ENCODE measurements around the gene SUSD1.
"Not testable (repeated sequence)": the region's sequence is repeated elsewhere in the genome, so short reads cannot be mapped to it uniquely, and the experiment has no call there.

SUSD1 gene

DNA sequence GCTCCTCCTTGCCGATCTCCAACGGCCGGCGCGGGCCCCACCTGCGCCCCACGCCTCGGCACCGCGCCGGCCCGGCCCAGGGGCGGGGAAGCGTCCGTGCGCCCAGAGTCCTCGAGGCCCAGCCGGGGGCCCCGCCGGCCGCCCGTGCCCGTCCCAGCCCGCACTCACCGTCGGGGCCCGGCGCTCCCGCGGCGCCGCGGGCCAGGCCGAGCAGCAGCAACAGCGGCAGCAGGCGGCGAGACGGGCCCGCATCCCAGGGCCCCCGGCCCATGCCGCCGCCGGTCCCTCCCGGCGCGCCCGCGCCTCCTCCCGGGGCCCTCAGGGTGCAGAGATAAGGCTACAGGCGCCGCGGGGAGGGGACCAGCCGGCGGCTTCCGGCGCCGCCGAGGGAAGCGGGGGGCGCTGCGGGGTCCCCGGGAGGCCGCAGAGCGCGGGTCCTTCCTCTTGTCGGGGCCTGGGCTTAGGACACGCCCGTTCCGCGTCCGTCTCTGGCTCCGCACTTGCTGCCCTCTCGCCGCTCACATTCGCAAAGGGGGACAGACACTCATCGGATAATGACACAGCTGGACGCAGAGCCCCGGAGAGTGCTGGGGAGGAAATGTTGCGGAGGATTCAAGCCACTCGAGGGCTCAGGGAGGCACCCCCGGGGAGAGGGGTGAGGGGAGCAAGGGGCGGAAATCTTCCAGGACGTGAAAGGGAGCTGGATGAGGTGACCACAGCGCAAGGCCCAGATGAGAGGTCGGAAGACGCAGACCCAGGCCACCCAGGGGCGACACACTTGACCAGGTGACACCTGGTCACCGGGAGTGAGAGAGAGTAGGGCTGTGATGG lies at the start of gene SUSD1:
SUSD1 (minus strand) TSS at position 333 of the 831 bp plus-strand sequence; CDS start at position 271, 62 bp downstream.
- Mint-ChIP-seq H3K9me3 (no peaks in the 10 kb centered on the region), H3K4me3 (peak within 1 kb of the TSS; percentile 81)

DNA sequence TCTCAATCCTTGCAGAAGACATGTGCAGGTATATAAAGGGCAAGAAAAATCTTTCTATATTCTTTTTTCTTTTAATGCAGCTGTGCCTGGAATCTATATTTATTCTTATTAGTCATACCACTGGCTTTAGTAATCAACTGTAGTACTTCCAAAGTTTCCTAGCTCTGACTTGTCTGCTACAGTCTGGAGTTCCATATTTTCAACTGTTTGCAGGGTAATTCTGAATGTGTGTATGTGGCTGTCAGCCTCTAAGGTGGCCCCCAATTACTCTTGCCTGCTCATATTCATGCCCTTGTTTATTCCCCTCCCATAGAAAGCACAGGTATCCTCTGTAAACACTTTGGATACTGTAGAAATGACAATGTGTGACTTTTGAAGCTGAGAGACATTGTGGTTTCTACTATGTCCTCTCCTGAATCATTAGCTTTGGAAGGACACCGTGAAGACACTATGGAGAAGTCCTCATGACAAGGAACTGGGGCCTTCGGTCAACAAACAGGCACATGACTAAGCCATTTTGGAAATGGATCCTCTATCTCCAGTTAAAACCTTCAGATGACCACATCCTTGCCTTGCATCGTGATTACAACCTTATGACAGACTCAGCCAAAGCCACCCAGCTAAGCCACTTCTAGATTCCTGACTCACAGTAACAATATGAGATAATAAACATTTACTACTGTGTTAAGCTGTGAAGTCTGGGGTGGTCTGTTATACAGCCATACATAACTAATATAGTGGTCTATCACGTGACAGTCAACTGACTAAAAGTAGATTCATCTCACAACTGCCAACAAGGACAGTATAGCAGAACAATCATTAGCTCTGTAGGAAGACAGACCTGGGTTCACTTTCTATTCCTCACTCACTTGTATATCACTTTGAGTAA lies 49.5 kb upstream of the SUSD1 start:
- Mint-ChIP-seq H3K36me3 (peaks cover 64% of the 10 kb centered on the region), H3K27ac (peak overlapping the region; percentile 51), H3K4me1 (peaks cover 6% of the 10 kb centered on the region), H3K4me3 (no peak overlapping the region), H3K9me3 (no peaks in the 10 kb centered on the region), H3K27me3 (no peaks in the 10 kb centered on the region)
- ATAC-seq: no peak

More for the DNA sequence above, at the start of gene SUSD1:
- Mint-ChIP-seq H3K36me3 (no peaks in the 10 kb centered on the region), H3K4me1 (peaks cover 25% of the 10 kb centered on the region), H3K27me3 (no peaks in the 10 kb centered on the region), H3K27ac (peak within 1 kb of the TSS; percentile 83)
- peak; percentile 79 for ATAC-seq

DNA sequence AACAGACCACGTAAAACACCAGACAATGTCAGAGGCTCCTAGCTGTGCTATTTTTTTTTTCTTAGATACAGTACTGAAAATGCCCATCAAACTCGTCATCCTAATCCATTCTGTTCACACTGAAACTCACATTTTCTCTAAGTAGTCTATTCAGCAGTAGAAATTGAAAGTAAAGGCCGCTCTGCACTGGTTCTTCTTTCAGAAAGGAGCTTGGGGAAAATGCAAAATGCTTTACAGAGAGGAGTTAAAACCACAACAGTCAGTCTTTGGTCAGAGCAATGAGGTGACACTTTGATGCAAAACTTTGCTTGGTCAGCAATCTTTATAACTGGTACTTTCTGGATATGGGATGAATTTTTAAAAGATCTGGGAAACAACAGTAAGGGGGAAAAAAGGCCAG lies 43.8 kb upstream of the SUSD1 start:
- H3K36me3 Mint-ChIP-seq: peaks cover 56% of the 10 kb centered on the region
- H3K9me3 Mint-ChIP-seq: no peaks in the 10 kb centered on the region
- peak; percentile 75 for ATAC-seq
- H3K27me3 Mint-ChIP-seq: no peaks in the 10 kb centered on the region
- peaks cover 14% of the 10 kb centered on the region for H3K4me1 Mint-ChIP-seq
- H3K4me3 Mint-ChIP-seq: no peak overlapping the region
- peak overlapping the region; percentile 40 for H3K27ac Mint-ChIP-seq

DNA sequence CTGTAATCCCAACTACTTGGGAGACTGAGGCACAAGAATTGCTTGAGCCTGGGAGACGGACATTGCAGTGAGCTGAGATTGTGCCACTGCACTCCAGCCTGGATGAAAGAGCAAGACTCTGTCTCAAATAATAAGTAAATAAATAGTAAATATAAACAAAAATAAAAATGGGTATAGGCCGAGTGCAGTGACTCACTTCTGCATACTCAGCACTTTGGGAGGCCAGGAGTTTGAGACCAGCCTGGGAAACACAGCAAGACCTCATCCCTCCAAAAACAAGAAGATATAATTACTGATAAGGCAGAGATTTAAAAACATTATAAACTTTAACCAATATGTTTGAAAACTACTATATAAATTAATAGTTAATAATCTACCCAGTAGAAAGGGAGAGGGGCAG lies 37.8 kb upstream of the SUSD1 start:
- H3K27me3 Mint-ChIP-seq: no peaks in the 10 kb centered on the region
- peaks cover 14% of the 10 kb centered on the region for H3K9me3 Mint-ChIP-seq
- H3K4me3 Mint-ChIP-seq: no peak overlapping the region
- ATAC-seq: no peak
- peaks cover 3% of the 10 kb centered on the region for H3K4me1 Mint-ChIP-seq
- H3K27ac Mint-ChIP-seq: no peak overlapping the region
- peaks cover 83% of the 10 kb centered on the region for H3K36me3 Mint-ChIP-seq

DNA sequence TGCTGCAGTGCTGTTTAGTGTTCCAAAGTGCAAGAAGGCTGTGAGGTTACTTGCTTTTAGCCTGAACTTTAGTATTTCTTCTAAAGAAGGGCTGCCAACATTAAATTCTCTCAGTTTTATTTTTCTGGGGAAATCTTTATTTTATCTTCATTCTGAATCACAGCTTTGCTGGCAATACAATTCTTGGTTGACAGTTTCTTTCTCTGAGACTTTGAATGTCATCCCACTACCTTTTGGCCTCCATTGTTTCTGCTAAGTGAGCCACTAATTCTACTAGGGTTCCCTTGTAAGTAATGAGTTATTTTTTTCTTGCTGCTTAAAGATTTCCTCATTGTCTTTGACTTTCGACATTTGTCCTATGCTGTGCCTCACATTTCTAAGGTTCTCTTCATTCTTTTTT lies 32.4 kb upstream of the SUSD1 start:
- Mint-ChIP-seq H3K9me3 (peaks cover 26% of the 10 kb centered on the region), H3K4me1 (no peaks in the 10 kb centered on the region), H3K27ac (no peak overlapping the region), H3K36me3 (peaks cover 80% of the 10 kb centered on the region), H3K27me3 (no peaks in the 10 kb centered on the region), H3K4me3 (no peak overlapping the region)
- ATAC-seq: no peak

DNA sequence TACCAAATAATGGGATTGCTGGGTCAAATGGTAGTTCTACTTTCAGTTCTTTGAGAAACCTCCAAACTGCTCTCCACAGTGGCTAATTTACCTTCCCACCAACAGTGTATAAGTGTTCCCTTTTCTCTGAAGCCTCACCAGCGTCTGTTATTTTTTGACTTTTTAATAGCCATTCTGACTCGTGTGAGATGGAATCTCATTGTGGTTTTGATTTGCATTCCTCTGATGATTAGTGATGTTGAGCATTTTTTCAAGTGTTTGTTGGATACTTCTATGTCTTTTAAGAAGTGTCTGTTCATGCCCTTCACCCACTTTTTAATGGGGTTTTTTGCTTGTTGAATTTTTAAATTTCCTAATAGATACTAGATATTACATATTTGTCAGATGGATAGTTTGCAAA lies 28.4 kb upstream of the SUSD1 start:
- Mint-ChIP-seq H3K4me1 (no peaks in the 10 kb centered on the region), H3K27ac (no peak overlapping the region), H3K4me3 (no peak overlapping the region), H3K27me3 (no peaks in the 10 kb centered on the region), H3K9me3 (peaks cover 18% of the 10 kb centered on the region), H3K36me3 (peaks cover 47% of the 10 kb centered on the region)
- ATAC-seq: no peak

DNA sequence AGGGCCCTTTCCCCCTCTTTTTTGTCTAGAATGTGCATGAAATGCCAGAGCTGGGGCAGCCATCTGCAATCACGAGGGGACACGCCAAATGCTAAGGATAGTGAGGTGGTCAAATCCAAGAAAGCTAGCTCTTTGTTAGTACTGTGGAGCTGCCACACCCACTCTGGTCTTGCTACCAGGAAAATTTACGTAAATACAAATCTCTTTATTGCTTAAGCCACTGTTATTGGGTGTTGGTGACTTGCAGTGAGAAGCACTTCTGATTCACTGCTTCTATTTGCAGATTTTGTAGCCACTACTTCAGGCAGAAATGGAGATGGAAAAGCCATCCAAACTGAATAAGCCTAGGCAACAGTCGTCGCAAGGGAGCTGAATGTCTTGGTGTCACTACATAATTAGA lies 25.6 kb upstream of the SUSD1 start:
- H3K9me3 Mint-ChIP-seq: peaks cover 7% of the 10 kb centered on the region
- peaks cover 29% of the 10 kb centered on the region for H3K36me3 Mint-ChIP-seq
- no peak overlapping the region for H3K4me3 Mint-ChIP-seq
- peaks cover under 1% of the 10 kb centered on the region for H3K4me1 Mint-ChIP-seq
- H3K27me3 Mint-ChIP-seq: no peaks in the 10 kb centered on the region
- ATAC-seq: no peak
- H3K27ac Mint-ChIP-seq: no peak overlapping the region

DNA sequence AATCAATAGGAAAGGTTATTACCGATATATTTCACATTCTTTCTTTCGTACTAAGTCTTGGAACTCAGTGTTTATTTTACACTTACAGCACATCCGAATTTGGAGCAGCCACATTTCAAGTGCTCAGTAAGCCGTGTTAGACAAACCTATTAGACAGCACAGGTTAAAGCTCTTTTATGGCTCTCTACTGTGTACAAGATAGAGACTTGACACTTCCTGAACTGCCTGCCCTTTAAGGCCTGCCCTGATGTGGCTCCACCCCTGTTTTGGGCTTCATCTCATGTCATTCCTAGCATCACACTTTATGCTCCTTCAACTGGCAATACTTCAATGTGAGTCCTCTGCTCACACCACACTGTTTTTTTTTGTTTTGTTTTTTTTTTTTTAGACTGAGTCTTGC lies 23.5 kb upstream of the SUSD1 start:
- peaks cover 14% of the 10 kb centered on the region for H3K36me3 Mint-ChIP-seq
- ATAC-seq: no peak
- peaks cover 4% of the 10 kb centered on the region for H3K9me3 Mint-ChIP-seq
- no peak overlapping the region for H3K27ac Mint-ChIP-seq
- no peak overlapping the region for H3K4me3 Mint-ChIP-seq
- no peaks in the 10 kb centered on the region for H3K27me3 Mint-ChIP-seq
- H3K4me1 Mint-ChIP-seq: peaks cover 4% of the 10 kb centered on the region

DNA sequence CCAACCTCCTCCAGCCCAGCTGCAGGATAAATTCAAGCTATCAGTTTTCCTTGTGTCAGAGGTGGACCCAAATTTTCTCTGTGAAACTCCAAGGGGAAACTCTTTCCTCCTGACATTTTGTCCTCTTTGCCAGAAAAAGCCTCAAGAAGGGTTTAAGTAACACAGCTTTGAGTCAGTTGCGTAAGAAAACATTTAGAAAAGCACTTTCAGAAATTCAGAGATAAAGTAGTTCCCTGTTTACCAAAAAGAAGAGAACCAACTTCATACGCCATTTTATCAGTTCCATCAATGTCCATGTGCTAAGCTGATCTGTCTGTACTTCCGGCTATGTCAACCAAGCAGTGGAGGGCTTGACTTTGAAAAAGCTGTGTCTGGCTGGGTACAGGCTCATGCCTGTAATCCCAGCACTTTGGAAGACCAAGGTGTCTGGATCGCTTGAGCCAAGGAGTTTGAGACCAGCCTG lies 19.9 kb upstream of the SUSD1 start:
- Mint-ChIP-seq H3K27me3 (no peaks in the 10 kb centered on the region), H3K4me3 (no peak overlapping the region), H3K9me3 (no peaks in the 10 kb centered on the region), H3K4me1 (peaks cover 4% of the 10 kb centered on the region), H3K36me3 (peaks cover 10% of the 10 kb centered on the region), H3K27ac (no peak overlapping the region)
- ATAC-seq: no peak

DNA sequence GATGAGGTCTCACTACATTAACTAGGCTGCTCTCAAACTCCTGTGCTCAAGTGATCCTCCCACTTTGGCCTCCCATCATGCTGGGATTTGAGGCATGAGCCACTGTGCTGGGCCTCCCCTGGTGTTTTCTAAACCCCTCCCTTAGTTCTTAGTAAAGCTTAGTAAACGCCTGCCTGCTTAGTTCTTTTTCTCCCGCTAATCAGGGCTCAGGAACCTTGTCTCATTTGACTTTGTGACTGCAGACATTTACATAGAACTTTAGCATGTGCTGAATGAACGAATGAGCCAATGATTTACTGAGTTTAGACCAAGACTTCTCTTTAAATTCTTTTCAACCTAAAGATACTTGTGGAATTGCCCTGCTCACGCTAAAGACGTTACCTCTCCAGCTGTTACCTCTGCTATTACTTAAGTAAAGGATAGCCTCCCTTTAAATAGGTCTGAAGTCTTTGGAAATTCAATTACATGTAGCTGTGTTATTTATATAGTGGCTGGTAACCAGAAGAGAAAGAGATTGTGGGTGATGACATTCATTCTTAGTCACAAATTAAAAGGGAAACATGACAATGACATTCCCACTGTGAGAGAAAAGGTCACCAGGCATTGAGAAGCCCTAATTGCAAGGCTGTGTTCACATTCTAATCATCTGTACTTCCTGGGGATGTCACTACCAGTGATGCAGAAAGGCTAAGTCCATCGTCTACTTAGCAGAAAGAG lies 18.6 kb upstream of the SUSD1 start:
- ATAC-seq: peak; percentile 67
- H3K9me3 Mint-ChIP-seq: no peaks in the 10 kb centered on the region
- H3K36me3 Mint-ChIP-seq: peaks cover 10% of the 10 kb centered on the region
- H3K4me3 Mint-ChIP-seq: no peak overlapping the region
- H3K27ac Mint-ChIP-seq: no peak overlapping the region
- H3K27me3 Mint-ChIP-seq: no peaks in the 10 kb centered on the region
- peaks cover 4% of the 10 kb centered on the region for H3K4me1 Mint-ChIP-seq

DNA sequence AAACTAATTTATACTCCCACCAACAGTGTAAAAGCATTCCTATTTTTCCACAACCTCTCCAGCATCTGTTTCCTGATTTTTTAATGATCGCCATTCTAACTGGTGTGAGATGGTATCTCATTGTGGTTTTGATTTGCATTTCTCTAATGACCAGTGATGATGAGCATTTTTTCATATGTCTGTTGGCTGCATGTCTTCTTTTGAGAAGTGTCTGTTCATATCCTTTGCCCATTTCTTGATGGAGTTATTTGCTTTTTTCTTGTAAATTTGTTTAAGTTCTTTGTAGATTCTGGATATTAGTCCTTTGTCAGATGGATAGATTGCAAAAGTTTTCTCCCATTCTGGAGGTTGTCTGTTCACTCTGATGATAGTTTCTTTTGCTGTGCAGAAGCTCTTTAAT lies 15.2 kb upstream of the SUSD1 start:
- not testable (repeated sequence) for H3K9me3 Mint-ChIP-seq, ATAC-seq, H3K27me3 Mint-ChIP-seq, H3K4me3 Mint-ChIP-seq, H3K27ac Mint-ChIP-seq, H3K4me1 Mint-ChIP-seq, H3K36me3 Mint-ChIP-seq

DNA sequence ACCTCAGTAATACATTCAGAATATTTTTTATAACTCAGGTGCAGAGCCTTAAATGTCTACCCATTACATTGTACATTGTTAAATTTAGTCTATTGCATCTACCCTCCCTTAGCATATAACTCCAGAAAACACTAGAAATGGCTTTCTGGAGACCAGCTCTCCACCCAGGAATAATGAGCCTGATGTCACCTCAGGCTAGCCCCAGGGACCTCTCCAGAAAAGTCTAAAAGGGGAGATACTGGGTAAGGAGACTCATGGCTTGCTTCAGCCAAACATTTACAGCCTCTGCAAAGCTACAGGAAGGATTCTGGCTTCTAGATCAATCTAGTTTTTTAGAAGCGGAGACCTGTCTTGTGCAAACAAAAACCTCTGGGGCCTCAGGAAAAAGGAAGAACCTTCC lies 13.8 kb upstream of the SUSD1 start:
- Mint-ChIP-seq H3K9me3 (no peaks in the 10 kb centered on the region), H3K4me3 (no peak overlapping the region), H3K36me3 (peaks cover 10% of the 10 kb centered on the region), H3K27me3 (no peaks in the 10 kb centered on the region), H3K27ac (no peak overlapping the region), H3K4me1 (no peaks in the 10 kb centered on the region)
- no peak for ATAC-seq

DNA sequence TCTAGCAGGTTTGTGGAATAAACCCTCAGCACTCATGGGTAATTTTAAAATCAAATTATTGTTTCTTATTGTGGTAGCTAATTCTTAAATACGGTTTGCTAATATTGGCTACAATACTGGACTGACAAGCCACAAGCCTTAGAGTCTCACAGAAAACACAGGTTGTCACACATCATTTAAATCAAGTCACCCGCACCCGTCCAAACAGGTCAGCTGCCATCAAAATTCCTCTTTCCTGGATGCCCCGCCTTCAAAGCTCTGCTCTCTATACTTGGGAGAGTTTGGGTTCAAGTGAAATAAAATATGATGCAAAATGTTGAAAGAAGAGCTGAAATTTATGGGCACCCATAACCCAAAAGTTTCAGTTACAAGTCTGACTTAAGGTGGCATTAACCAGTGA lies 12.3 kb upstream of the SUSD1 start:
- Mint-ChIP-seq H3K4me1 (no peaks in the 10 kb centered on the region), H3K9me3 (peaks cover 10% of the 10 kb centered on the region), H3K27ac (no peak overlapping the region), H3K4me3 (no peak overlapping the region), H3K27me3 (no peaks in the 10 kb centered on the region), H3K36me3 (peaks cover 5% of the 10 kb centered on the region)
- ATAC-seq: no peak

DNA sequence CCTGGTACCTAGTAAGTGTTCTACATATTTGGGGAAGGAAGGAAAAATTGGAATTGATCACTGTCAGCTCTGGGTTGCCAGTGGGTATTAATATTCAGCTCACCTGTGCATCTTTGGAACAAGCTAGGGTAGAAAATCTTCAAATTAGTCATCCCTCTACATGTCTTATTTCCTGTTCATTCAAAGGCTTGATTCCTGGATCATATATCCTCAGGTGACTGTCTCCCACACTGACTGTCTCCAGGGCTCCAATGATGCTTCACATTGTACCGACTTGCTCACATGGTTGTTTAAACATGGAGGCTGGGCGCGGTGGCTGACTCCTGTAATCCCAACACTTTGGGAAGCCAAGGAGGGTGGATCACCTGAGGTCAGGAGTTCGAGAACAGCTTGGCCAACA lies 11.6 kb upstream of the SUSD1 start:
- no peak for ATAC-seq
- peaks cover 5% of the 10 kb centered on the region for H3K36me3 Mint-ChIP-seq
- H3K27me3 Mint-ChIP-seq: no peaks in the 10 kb centered on the region
- H3K27ac Mint-ChIP-seq: no peak overlapping the region
- H3K4me1 Mint-ChIP-seq: peaks cover under 1% of the 10 kb centered on the region
- H3K9me3 Mint-ChIP-seq: peaks cover 11% of the 10 kb centered on the region
- no peak overlapping the region for H3K4me3 Mint-ChIP-seq

DNA sequence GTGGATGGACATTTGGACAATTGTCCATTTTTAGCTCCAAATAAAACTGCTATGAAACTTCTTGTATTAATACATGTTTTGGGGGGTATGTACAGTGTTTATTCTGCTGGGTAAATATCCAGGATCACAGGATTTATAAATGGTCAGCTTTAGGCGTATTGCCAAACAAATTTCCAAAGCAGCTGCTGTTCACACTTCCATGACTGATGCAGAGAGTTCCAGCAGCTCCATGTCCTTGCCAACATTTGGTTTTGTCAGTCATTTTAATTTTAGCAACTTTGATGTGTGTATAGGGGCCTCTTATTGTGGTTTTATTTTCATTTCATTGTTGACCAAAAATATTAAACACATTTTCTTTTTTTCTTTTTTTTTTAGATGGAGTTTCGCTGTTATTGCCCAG lies 9.8 kb upstream of the SUSD1 start:
- peaks cover 17% of the 10 kb centered on the region for H3K4me1 Mint-ChIP-seq
- peaks cover 11% of the 10 kb centered on the region for H3K9me3 Mint-ChIP-seq
- no peaks in the 10 kb centered on the region for H3K36me3 Mint-ChIP-seq
- no peak overlapping the region for H3K27ac Mint-ChIP-seq
- H3K4me3 Mint-ChIP-seq: no peak overlapping the region
- ATAC-seq: no peak
- H3K27me3 Mint-ChIP-seq: no peaks in the 10 kb centered on the region
